RPMI7951 (cell line): ENCODE results near the gene ENPP7. TPM values are rescaled to one million over a fixed set of nuclear protein-coding genes. Genes with fewer than 3 reads are reported as not detected.

Source experiments
- DNase-seq: peaks from one replicate; pipeline ENCODE4 v3.0.0-alpha.2; 2012; ENCODE audit warnings: low read depth
- total RNA-seq: library from RNA; depleted of rRNA; stranded (reverse); fragments of >200 nt; shearing (Covaris generic); gene quantifications from 2 replicates; pipeline ENCODE4 v1.2.3, GENCODE V29; 2014; rRNA removed

The ENPP7 gene
- not detected in 2 replicates for total RNA-seq

GRCh38 chr17:79730769-79731483 lies at the start of gene ENPP7:
Gene ENPP7, plus strand, starts transcription at chr17:79730943. Its CDS starts 197 bp downstream, at chr17:79731140.
- no peak for DNase-seq

GRCh38 chr17:79681101-79681621 lies 49.6 kb upstream of the ENPP7 start:
- no peak for DNase-seq

GRCh38 chr17:79681628-79682261 lies 49.0 kb upstream of the ENPP7 start:
- DNase-seq, result no peak

GRCh38 chr17:79683365-79683764 lies 47.4 kb upstream of the ENPP7 start:
- no peak for DNase-seq

- no peak for DNase-seq
Measured at GRCh38 chr17:79684132-79684985, 46.4 kb upstream of the ENPP7 start.

GRCh38 chr17:79685121-79685520 lies 45.6 kb upstream of the ENPP7 start:
- no peak for DNase-seq

GRCh38 chr17:79686476-79686875 lies 44.3 kb upstream of the ENPP7 start:
- DNase-seq, result no peak

GRCh38 chr17:79690466-79690865 lies 40.3 kb upstream of the ENPP7 start:
- DNase-seq, result no peak

GRCh38 chr17:79690988-79691836 lies 39.5 kb upstream of the ENPP7 start:
- DNase-seq, result no peak

GRCh38 chr17:79691931-79692330 lies 38.8 kb upstream of the ENPP7 start:
- no peak for DNase-seq

GRCh38 chr17:79693419-79693818 lies 37.3 kb upstream of the ENPP7 start:
- no peak for DNase-seq

GRCh38 chr17:79695293-79695790 lies 35.4 kb upstream of the ENPP7 start:
- no peak for DNase-seq

GRCh38 chr17:79695797-79696609 lies 34.7 kb upstream of the ENPP7 start:
- peak; percentile 28 for DNase-seq

- no peak for DNase-seq
Measured at GRCh38 chr17:79696610-79696982, 34.1 kb upstream of the ENPP7 start.

- no peak for DNase-seq
Measured at GRCh38 chr17:79698146-79698846, 32.4 kb upstream of the ENPP7 start.

- no peak for DNase-seq
Measured at GRCh38 chr17:79699386-79700036, 31.2 kb upstream of the ENPP7 start.

GRCh38 chr17:79700592-79700991 lies 30.2 kb upstream of the ENPP7 start:
- DNase-seq, result no peak

- DNase-seq, result no peak
Measured at GRCh38 chr17:79702034-79702433, 28.7 kb upstream of the ENPP7 start.
